H9 (cell line): Measurements from ENCODE around the gene SCFD2. TPM values are rescaled to one million over a fixed set of nuclear protein-coding genes. Genes with fewer than 3 reads are reported as not detected.

Experiments
- DNase-seq: peaks from one replicate; pipeline ENCODE4 v3.0.0-alpha.2; 2017
- H2AFZ ChIP-seq: one replicate; pipeline ENCODE4 v1.6.1; 2013; ENCODE audit warnings: mild to moderate bottlenecking, low read length, control low read depth, moderate library complexity
- H2AK5ac ChIP-seq: 2 replicates; pipeline ENCODE4 v1.6.1; 2013; ENCODE audit warnings: low read length, control low read depth, mixed read lengths; ENCODE audit not compliant: insufficient read length
- H2BK120ac ChIP-seq: one replicate; pipeline ENCODE4 v1.6.1; 2013; ENCODE audit warnings: low read depth, mild to moderate bottlenecking, low read length, control low read depth, inconsistent platforms; ENCODE audit not compliant: poor library complexity, severe bottlenecking
- H2BK12ac ChIP-seq: 2 replicates; pipeline ENCODE4 v1.6.1; 2013; ENCODE audit warnings: low read length, control low read depth, mixed read lengths, low read depth; ENCODE audit not compliant: insufficient read length
- H2BK15ac ChIP-seq: 2 replicates; pipeline ENCODE4 v1.6.1; 2013; ENCODE audit warnings: low read depth, low read length, control low read depth
- H2BK20ac ChIP-seq: one replicate; pipeline ENCODE4 v1.6.1; 2013; ENCODE audit warnings: low read depth, mild to moderate bottlenecking, low read length, control low read depth, inconsistent platforms; ENCODE audit not compliant: poor library complexity, severe bottlenecking
- H2BK5ac ChIP-seq: 2 replicates; pipeline ENCODE4 v1.6.1; 2013; ENCODE audit warnings: low read length, control low read depth, mixed read lengths; ENCODE audit not compliant: insufficient read length
- H3K14ac ChIP-seq: 2 replicates; pipeline ENCODE4 v1.6.1; 2013; ENCODE audit warnings: low read length, control low read depth; ENCODE audit not compliant: insufficient read depth
- H3K18ac ChIP-seq: 2 replicates; pipeline ENCODE4 v1.6.1; 2013; ENCODE audit warnings: low read depth, mild to moderate bottlenecking, mixed read lengths, low read length, control low read depth; ENCODE audit not compliant: insufficient read length
- H3K23ac ChIP-seq: 2 replicates; pipeline ENCODE4 v1.6.1; 2013; ENCODE audit warnings: low read length, control low read depth, mixed read lengths, low read depth; ENCODE audit not compliant: insufficient read length
- H3K23me2 ChIP-seq: 2 replicates; pipeline ENCODE4 v1.6.1; 2013; ENCODE audit warnings: low read depth, mild to moderate bottlenecking, mixed read lengths, low read length, control low read depth; ENCODE audit not compliant: insufficient read length, poor library complexity, severe bottlenecking
- H3K27ac ChIP-seq: 2 replicates; pipeline ENCODE4 v1.5.1; 2013; ENCODE audit warnings: low read length, control low read depth, mixed read lengths, low read depth; ENCODE audit not compliant: insufficient read length
- H3K27me3 ChIP-seq: 2 replicates; pipeline ENCODE4 v1.6.1; 2013; ENCODE audit warnings: low read length, control low read depth, inconsistent platforms; ENCODE audit not compliant: insufficient read depth
- H3K4ac ChIP-seq: 2 replicates; pipeline ENCODE4 v1.6.1; 2013; ENCODE audit warnings: low read depth, mild to moderate bottlenecking, control low read depth, inconsistent platforms, low read length, moderate library complexity
- H3K4me1 ChIP-seq: 2 replicates; pipeline ENCODE4 v1.6.1; 2013; ENCODE audit warnings: low read length, control low read depth, inconsistent platforms; ENCODE audit not compliant: insufficient read depth
- H3K4me2 ChIP-seq: 2 replicates; pipeline ENCODE4 v1.6.1; 2013; ENCODE audit warnings: low read length, control low read depth, mixed read lengths; ENCODE audit not compliant: insufficient read length, insufficient read depth
- H3K56ac ChIP-seq: 2 replicates; pipeline ENCODE4 v1.6.1; 2013; ENCODE audit warnings: low read depth, mild to moderate bottlenecking, mixed read lengths, low read length, control low read depth; ENCODE audit not compliant: insufficient read length
- H3K79me1 ChIP-seq: 2 replicates; pipeline ENCODE4 v1.6.1; 2013; ENCODE audit warnings: low read depth, mild to moderate bottlenecking, moderate library complexity, low read length, control low read depth, inconsistent platforms; ENCODE audit not compliant: insufficient read depth, poor library complexity, severe bottlenecking
- H3K79me2 ChIP-seq: 2 replicates; pipeline ENCODE4 v1.6.1; 2013; ENCODE audit warnings: low read length, control low read depth, inconsistent platforms; ENCODE audit not compliant: insufficient read depth
- H3K9ac ChIP-seq: 2 replicates; pipeline ENCODE4 v1.6.1; 2013; ENCODE audit warnings: low read length, control low read depth, mixed read lengths; ENCODE audit not compliant: insufficient read length; ENCODE audit errors: extremely low read depth
- H3K9me3 ChIP-seq: one replicate; pipeline ENCODE4 v1.6.1; 2013; ENCODE audit warnings: low read depth, low read length, inconsistent platforms; ENCODE audit not compliant: control insufficient read depth
- H3T11ph ChIP-seq: one replicate; pipeline ENCODE4 v1.6.1; 2013; ENCODE audit warnings: mild to moderate bottlenecking, low read length, control low read depth, inconsistent platforms
- H4K20me1 ChIP-seq: one replicate; pipeline ENCODE4 v1.6.1; 2013; ENCODE audit not compliant: control insufficient read depth, insufficient read length, insufficient read depth
- H4K5ac ChIP-seq: 2 replicates; pipeline ENCODE4 v1.6.1; 2013; ENCODE audit warnings: low read depth, mild to moderate bottlenecking, mixed read lengths, low read length, control low read depth; ENCODE audit not compliant: insufficient read length
- H4K8ac ChIP-seq: replicated peaks from 2 replicates; pipeline ENCODE4 v1.6.1; 2013; ENCODE audit warnings: low read length, control low read depth, mixed read lengths, low read depth; ENCODE audit not compliant: insufficient read length
- H4K91ac ChIP-seq: 2 replicates; pipeline ENCODE4 v1.6.1; 2013; ENCODE audit warnings: low read depth, mild to moderate bottlenecking, moderate library complexity, mixed read lengths, low read length, control low read depth; ENCODE audit not compliant: insufficient read length
- H3K27ac Mint-ChIP-seq, 3 experiments: 2 replicates in 2 of 3; 3 replicates in 1 of 3; pipeline ENCODE4 v1.8.0; 2020 to 2021; ENCODE audit warnings: mixed read lengths in 3 of 3, mild to moderate bottlenecking in 1 of 3, moderate library complexity in 1 of 3
- H3K27me3 Mint-ChIP-seq: 2 replicates; pipeline ENCODE4 v1.8.0; 2021; ENCODE audit warnings: low read depth, mild to moderate bottlenecking, moderate library complexity, mixed read lengths
- H3K36me3 Mint-ChIP-seq, 3 experiments: 2 replicates in 2 of 3; 3 replicates in 1 of 3; pipeline ENCODE4 v1.8.0; 2020 to 2021; ENCODE audit warnings: low read depth in 3 of 3, mixed read lengths in 3 of 3; ENCODE audit not compliant: insufficient read depth in 1 of 3
- H3K4me1 Mint-ChIP-seq, 2 experiments: 2 replicates each; pipeline ENCODE4 v1.8.0; 2020; ENCODE audit warnings: mixed read lengths in 2 of 2
- H3K4me3 Mint-ChIP-seq, 2 experiments: 2 replicates in 1 of 2; 3 replicates in 1 of 2; pipeline ENCODE4 v1.8.0; 2020 to 2021; ENCODE audit warnings: mild to moderate bottlenecking in 2 of 2, mixed read lengths in 2 of 2, moderate library complexity in 1 of 2
- H3K9me3 Mint-ChIP-seq, 2 experiments: 2 replicates in 1 of 2; 3 replicates in 1 of 2; pipeline ENCODE4 v1.8.0; 2020; ENCODE audit warnings: mild to moderate bottlenecking in 2 of 2, mixed read lengths in 2 of 2, moderate library complexity in 1 of 2
- CTCF ChIP-seq: fragments of 200-600 bp; sonication (generic); conservative IDR thresholded peaks from 3 replicates; pipeline ENCODE4 v1.8.0; 2021; ENCODE audit warnings: antibody characterized with exemption, mild to moderate bottlenecking
- WGBS: extraction: QIAGEN DNeasy Blood & Tissue Kit; methylation state at CpG from one replicate; pipeline ENCODE4 v1.1.7; 2013; ENCODE audit warnings: missing lambda C conversion rate, low lambda C conversion rate, mixed read lengths; ENCODE audit not compliant: insufficient read length; ENCODE audit errors: extremely low coverage; 5-methylcytosine and 5-hydroxymethylcytosine counted together
- total RNA-seq: library from RNA; stranded (reverse); gene quantifications from 2 replicates; pipeline ENCODE4 v1.2.1, GENCODE V29; 2021

The SCFD2 gene
- total RNA-seq, 1 experiment from 2014 or later: 10.1 TPM

- no peaks in the 10 kb centered on the region for H3K23me2 ChIP-seq
- no peak overlapping the region for H4K8ac ChIP-seq
- H4K5ac ChIP-seq: no peak overlapping the region
- no peak overlapping the region for H3K9ac ChIP-seq
- H3K36me3 Mint-ChIP-seq: no peaks in the 10 kb centered on the region
- H2BK20ac ChIP-seq: no peak overlapping the region
- no peak overlapping the region for H3T11ph ChIP-seq
- H3K4me1 Mint-ChIP-seq: peaks cover 46 to 49% of the 10 kb centered on the region in 2 experiments
- no peaks in the 10 kb centered on the region for H3K79me1 ChIP-seq
- no peak overlapping the region for H3K18ac ChIP-seq
- H3K23ac ChIP-seq: no peak overlapping the region
- DNase-seq: no peak
- H3K27me3 Mint-ChIP-seq: peaks cover 2% of the 10 kb centered on the region
- H3K4me2 ChIP-seq: no peak overlapping the region
- H2BK12ac ChIP-seq: no peak overlapping the region
- no peaks in the 10 kb centered on the region for H4K20me1 ChIP-seq
- H2AK5ac ChIP-seq: no peak overlapping the region
- no peak overlapping the region for H3K4ac ChIP-seq
- peaks cover 4% of the 10 kb centered on the region for H3K4me1 ChIP-seq
- H3K4me3 Mint-ChIP-seq: no peak overlapping the region
- H3K79me2 ChIP-seq: no peaks in the 10 kb centered on the region; the same call in 1 of the 2 replicates
- H2BK15ac ChIP-seq: no peak overlapping the region
- H2BK5ac ChIP-seq: no peak overlapping the region
- H2AFZ ChIP-seq: no peak overlapping the region
- no CpG with 5 or more reads among the region's 2 CpGs for WGBS
- H3K14ac ChIP-seq: no peak overlapping the region
- no peaks in the 10 kb centered on the region for H3K9me3 ChIP-seq
- no peaks in the 10 kb centered on the region for H3K9me3 Mint-ChIP-seq
- H4K91ac ChIP-seq: no peak overlapping the region
- TF ChIP-seq CTCF: no peak
- no peak overlapping the region for H3K27ac Mint-ChIP-seq
- H3K27me3 ChIP-seq: no peaks in the 10 kb centered on the region
- no peak overlapping the region for H3K56ac ChIP-seq
- no peak overlapping the region for H2BK120ac ChIP-seq
- H3K27ac ChIP-seq: no peak overlapping the region
Observed at GRCh38 chr4:52844596-52844995, 521.3 kb downstream of the SCFD2 start.
